DMS153 treated with DMSO at 0.1 percent for 48 hours (cell line): ENCODE results near the gene IL17RD.

Source experiments
- DNase-seq: peaks from one replicate; lab custom pipeline; 2025; ENCODE audit not compliant: unreplicated experiment; lab: John Stamatoyannopoulos, UW

The IL17RD gene

GRCh38 chr3:57158813-57159738 lies 6.1 kb downstream of the IL17RD start:
- no peak for DNase-seq

- DNase-seq = no peak
Measured at GRCh38 chr3:57158325-57158724, 6.8 kb downstream of the IL17RD start.

DNA sequence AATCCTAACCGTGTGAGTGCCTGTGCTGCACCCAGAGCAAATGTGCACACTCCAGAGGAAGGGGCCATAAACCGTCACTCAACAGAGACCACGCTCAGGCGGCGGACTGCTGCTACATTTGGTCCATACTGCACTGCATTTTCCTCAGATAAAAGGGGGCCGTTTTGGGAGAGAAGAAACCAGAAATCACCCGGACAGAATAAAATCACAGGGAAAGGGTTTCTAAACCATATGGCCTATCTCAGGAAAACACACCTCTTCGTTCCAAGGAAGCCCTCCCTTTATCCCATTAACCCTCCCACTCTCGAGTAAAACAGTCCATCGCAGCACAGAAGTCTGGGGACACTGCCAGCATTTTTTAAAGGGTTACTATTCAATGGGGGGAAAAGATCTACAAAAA lies 7.6 kb downstream of the IL17RD start:
- DNase-seq = no peak

GRCh38 chr3:57155310-57155643 lies 9.9 kb downstream of the IL17RD start:
- DNase-seq = no peak

DNA sequence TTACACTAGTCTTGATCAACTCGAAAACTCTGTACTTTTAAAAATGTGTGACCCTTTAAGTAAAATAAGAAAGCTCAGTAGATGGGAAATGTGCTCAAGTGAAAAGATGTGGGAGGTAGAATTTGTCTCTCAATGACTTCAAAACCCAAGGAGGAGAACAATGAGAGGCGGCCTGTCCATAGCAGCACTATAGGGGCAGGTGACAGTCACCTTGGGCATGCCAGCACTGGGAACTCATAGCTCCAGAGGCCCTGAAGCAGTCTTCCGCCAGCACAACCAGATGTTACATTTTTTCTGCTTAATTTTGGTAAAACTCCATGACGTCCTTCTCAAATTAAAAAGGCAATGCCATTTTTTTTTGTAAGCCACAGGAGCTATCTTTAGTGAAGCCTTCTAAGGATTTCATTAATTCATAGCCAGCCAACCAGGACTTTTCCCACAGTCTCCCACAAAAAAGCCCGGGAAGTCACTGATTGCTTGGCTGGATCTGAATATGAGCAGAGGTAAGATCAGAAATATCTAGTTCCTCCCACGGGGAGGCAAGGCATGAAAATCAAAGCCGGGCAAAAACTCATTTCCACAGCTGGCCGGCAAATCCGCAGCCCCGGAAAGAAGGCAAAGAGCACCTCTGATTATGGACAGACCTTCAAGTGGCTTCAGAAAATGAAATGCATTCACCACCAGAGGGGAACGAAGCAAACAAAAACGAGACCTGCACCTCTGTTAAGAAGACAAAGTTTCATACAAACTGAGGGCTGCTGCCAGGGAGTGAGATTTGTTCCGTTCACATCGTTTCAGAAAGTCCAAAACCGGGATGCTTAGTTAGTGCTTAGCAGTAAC lies 10.5 kb downstream of the IL17RD start:
- DNase-seq = no peak

DNA sequence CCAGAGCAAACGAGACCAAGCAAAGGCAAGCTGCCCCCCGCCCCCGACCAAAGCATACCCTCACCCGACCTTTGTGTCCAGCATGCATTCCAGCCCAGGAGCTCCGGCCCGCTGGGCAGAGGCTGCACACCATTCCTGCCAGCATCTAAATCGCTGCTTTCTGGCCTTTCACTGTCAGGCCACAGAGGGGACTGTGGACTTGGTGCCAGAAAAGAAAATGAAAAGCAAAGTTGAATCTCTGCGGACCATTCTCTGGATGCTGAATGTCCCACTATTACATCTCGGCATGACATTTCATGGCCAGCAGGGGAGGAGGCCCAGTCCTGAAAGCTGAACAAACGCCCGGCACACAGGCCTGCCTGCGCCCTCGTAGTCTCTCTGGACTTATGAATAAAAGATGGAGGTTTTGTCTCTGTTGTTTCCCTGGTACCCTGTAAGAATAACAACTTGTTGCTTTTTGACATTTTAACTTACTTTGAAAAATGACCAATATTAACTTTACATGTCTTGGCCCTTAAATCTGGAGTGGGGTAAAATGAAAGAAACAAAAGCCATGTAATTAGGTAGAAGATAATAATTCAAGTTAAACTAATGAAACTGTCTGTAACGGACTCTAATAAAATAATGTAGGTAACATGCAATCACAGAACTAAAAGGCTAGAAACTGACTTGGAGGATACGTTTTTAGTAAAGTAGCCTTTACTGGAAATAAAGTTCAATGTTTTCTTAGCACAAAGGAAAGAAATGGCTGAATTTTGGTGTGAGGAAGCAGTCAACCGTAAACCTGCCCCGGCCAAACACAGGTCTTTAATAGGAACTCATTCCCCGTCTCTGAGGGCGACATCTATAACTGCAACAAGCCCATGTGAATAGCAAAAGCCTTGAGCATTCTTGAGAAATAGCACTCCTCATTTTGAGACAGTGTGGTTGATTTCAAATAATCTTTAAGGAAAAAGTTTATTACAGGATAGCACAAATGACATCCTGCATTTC lies 12.7 kb downstream of the IL17RD start:
- DNase-seq = no peak

DNA sequence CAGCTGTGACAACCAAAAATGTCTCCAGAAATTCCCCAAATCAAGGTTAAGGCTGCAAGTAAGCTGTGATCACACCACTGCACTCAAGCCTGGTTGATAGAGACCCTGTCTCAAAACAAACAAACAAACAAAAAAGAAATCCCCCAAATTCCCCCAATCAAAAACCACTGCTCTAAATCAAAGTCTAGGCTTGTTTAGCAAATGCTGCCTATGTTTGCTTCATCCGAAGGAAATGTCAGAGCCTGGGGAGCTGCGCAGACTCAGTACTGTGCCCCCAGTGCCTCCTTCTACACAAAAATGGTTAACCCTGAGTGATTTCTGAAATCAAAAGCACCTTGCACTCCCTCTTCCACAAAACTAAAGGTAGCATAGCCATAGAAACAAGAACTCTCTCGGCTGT lies 13.4 kb downstream of the IL17RD start:
- DNase-seq = no peak

DNA sequence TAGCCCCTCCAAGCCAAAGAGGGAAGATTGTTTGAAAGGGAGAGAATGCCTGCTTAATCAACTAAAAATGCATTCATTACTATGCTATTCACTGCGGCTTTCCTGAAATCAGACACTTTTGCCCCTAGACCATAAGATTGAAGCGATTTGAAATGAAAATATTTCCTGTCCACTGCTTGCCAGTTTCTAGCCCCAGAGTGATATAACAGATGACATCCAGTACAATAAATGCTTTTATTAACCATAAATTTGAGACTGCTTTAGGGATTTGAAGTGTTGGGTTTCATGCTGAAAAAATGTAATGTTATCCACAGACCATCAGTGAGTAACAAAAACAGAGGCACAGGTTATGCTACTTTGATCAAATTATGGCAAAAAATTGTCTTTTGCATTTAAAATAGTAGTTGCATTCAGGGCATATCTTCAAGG lies 14.1 kb downstream of the IL17RD start:
- DNase-seq = no peak

GRCh38 chr3:57150113-57150581 lies 15.0 kb downstream of the IL17RD start:
- no peak for DNase-seq

DNA sequence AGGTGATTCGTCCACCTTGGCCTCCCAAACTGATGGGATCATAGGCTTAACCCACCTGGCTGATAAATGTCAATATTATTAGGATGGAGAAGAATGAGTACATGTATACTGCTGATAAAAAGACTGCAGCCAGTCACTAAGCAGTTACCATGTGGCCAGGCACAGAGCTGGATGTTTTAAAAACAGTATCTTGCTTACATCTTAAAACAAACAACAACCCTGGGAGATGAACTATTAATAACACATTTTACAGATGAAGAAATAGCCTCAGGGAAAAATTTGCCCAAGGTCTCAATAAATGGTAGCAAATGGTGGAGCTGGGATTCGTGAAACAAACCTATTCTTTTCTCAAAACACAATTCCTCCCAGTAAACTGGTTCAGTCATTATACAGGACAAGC lies 18.1 kb downstream of the IL17RD start:
- no peak for DNase-seq

- DNase-seq = no peak
Measured at GRCh38 chr3:57145852-57146251, 19.3 kb downstream of the IL17RD start.

DNA sequence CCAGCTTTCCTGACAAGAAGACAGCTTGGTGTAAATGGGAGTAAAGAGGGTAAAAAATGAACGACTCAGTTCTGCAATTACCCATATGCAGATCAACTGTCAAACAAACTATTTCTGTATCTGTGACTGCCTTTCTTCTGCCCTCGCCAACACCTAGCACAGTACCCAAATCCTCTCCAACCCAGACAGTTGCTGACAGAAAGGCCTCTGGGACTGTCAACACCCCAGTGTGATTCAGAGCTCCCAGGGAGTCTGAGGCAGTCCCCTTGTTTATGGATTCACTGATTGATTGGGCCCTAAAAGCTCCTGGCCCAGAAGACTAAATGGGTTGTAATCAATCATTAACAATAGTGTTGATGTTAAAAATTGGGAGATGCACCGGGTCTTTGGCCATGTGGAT lies 20.2 kb downstream of the IL17RD start:
- DNase-seq = no peak

DNA sequence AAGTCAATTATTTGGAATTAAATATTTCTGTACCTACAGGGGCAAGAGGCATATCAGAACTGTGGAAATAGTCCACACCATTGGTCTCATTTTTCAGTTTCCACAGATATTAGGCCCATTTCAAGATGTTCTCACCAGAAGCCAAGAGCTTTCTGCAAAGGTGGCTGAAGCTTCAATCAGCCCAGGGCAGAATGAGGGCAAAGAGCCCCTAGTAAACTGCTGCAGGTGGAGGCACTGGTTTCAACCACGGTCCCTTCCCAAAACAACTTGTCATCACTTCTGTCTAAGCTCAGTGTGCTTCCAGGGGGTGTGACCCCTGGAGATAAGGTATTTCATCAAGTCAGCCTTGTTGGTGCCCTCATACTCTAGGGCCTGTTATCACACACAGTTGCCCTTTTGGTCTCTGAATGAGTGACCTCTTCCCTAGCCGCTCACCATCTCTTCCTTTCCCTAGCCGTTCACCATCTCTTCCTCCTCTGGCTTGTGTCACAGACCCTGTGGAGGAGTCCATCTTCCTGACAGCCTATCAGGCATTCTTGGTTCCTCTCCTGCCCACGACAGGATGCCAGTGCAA lies 21.2 kb downstream of the IL17RD start:
- no peak for DNase-seq

- no peak for DNase-seq
Measured at GRCh38 chr3:57142411-57142723, 22.8 kb downstream of the IL17RD start.

GRCh38 chr3:57141719-57142410 lies 23.3 kb downstream of the IL17RD start:
- DNase-seq = no peak

DNA sequence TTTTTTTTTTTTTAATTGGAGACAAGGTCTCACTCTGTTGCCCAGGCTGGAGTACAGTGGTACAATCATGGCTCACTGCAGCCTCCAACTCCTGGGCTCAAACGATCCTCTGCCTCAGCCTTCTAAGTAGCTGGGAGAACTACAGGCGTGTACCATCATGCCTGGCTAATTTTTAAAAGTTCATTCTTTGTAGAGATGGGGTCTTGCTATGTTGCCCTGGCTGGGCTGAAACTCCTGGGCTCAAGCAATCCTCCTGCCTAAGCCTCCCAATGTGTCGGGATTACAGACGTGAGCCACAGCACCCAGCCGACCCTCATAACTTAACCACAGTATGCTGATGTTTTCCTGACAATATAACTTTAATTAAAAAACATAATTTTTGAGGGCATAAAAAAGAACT lies 24.3 kb downstream of the IL17RD start:
- no peak for DNase-seq

DNA sequence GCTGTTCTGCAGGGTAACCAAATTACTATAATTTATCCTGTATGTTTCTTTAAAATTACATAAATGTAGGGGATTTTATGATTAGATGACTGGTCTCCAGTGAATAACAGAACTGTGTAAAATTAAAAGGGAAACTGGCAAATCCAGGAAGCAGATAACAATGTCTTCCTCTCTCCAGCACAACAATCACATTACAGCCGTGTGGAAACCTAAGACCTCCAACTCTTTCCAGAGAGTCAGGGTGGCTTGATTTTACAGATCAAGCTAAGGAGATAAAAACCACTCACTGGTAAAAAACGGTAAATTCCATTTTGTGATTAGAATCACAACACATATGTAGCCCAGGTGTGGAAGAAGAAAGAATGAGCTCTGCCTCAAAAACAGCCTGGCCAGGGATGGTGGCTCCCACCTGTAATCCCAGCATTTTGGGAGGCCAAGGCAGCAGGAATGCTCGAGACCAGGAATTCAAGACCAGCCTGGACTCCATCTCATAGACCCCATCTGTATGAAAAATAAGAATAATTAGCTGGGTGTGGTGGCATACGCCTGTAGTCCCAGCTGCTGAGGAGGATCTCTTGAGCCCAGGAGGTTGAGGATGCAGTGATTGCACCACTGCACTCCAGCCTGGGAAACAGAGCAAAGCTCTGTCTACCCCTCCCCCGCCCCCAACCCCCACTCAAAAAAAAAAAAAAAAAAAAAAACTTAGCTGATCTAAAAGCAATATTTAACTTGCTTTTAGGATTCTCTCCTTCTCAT lies 29.0 kb downstream of the IL17RD start:
- DNase-seq = no peak

GRCh38 chr3:57133157-57133556 lies 32.0 kb downstream of the IL17RD start:
- DNase-seq = no peak

- DNase-seq = no peak
Measured at GRCh38 chr3:57132674-57133073, 32.5 kb downstream of the IL17RD start.
